Measurements from ENCODE around the gene TXNRD3. TPM values are rescaled to one million over a fixed set of nuclear protein-coding genes. Genes with fewer than 3 reads are reported as not detected.

The TXNRD3 gene
- total RNA-seq, 4 donors from 2014 or later = 1.4 to 11.6 (median 2.8) TPM

- Histone ChIP-seq H3K27me3 (no peaks in the 10 kb centered on the region), H3K36me3 (no peaks in the 10 kb centered on the region), H3K4me1 (no peaks in the 10 kb centered on the region), H3K9me3 (no peaks in the 10 kb centered on the region), H3K27ac (no peak overlapping the region), H3K4me3 (no peak overlapping the region)
- DNase-seq = peak in 1 of 3 donors; percentile 34
- TF ChIP-seq POLR2A (IDR thresholded peaks at IDR 0.05) (no peak), CTCF (IDR thresholded peaks at IDR 0.05) (no peak)
These were observed 86.1 kb downstream of the TXNRD3 start for GRCh38 chr3:126568776-126569342.

- Histone ChIP-seq H3K36me3 (no peaks in the 10 kb centered on the region), H3K27ac (no peak overlapping the region), H3K4me1 (no peaks in the 10 kb centered on the region), H3K9me3 (no peaks in the 10 kb centered on the region), H3K4me3 (no peak overlapping the region), H3K27me3 (no peaks in the 10 kb centered on the region)
- TF ChIP-seq CTCF (IDR thresholded peaks at IDR 0.05) = no peak
- TF ChIP-seq POLR2A (IDR thresholded peaks at IDR 0.05) = no peak
- peak in 1 of 3 donors; percentile 36 for DNase-seq
These were observed 87.1 kb downstream of the TXNRD3 start for GRCh38 chr3:126567696-126568438.

- no peak for DNase-seq
- TF ChIP-seq POLR2A (IDR thresholded peaks at IDR 0.05) = no peak
- TF ChIP-seq CTCF (IDR thresholded peaks at IDR 0.05) = no peak
- no peaks in the 10 kb centered on the region for H3K9me3 ChIP-seq
- H3K27me3 ChIP-seq = no peaks in the 10 kb centered on the region
- no peak overlapping the region for H3K4me3 ChIP-seq
- H3K36me3 ChIP-seq = no peaks in the 10 kb centered on the region
- H3K4me1 ChIP-seq = no peaks in the 10 kb centered on the region
- H3K27ac ChIP-seq = no peak overlapping the region
These were observed 92.1 kb downstream of the TXNRD3 start for GRCh38 chr3:126562737-126563276.

- H3K9me3 ChIP-seq = no peaks in the 10 kb centered on the region
- no peaks in the 10 kb centered on the region for H3K36me3 ChIP-seq
- no peak within 1 kb of the TSS for H3K27ac ChIP-seq
- TF ChIP-seq POLR2A (IDR thresholded peaks at IDR 0.05) = no peak
- TF ChIP-seq CTCF (IDR thresholded peaks at IDR 0.05) = no peak
- H3K4me3 ChIP-seq = no peak within 1 kb of the TSS
- peak in 2 of 3 donors; percentile 9 to 29 for DNase-seq
- H3K4me1 ChIP-seq = no peaks in the 10 kb centered on the region
- no peaks in the 10 kb centered on the region for H3K27me3 ChIP-seq
These were observed 96.4 kb downstream of the TXNRD3 start, which contains the start of gene C3orf22 for GRCh38 chr3:126558336-126559071. C3orf22 (minus strand) TSS chr3:126558932; CDS start chr3:126553390, 5,542 bp downstream.

GRCh38 chr3:126557761-126558160, 97.2 kb downstream of the TXNRD3 start:
- no peaks in the 10 kb centered on the region for H3K9me3 ChIP-seq
- no peaks in the 10 kb centered on the region for H3K27me3 ChIP-seq
- H3K36me3 ChIP-seq = no peaks in the 10 kb centered on the region
- H3K4me1 ChIP-seq = no peaks in the 10 kb centered on the region
- DNase-seq = peak in 1 of 3 donors; percentile 20
- H3K4me3 ChIP-seq = no peak overlapping the region
- no peak for TF ChIP-seq POLR2A (IDR thresholded peaks at IDR 0.05)
- TF ChIP-seq CTCF (IDR thresholded peaks at IDR 0.05) = no peak
- no peak overlapping the region for H3K27ac ChIP-seq

Data from Peyer's patch (tissue), 4 donors.